GM21526 (cell line): ENCODE results near the gene SLIT3.

Experiments used
- ATAC-seq: cut with Tn5 transposase; IDR thresholded peaks from one replicate; pipeline ENCODE4 v1.9.1; 2021; ENCODE audit warnings: moderate library complexity; ENCODE audit not compliant: unreplicated experiment, low FRiP score

The SLIT3 gene

GRCh38 chr5:169181814-169182213 is 119.1 kb downstream of the SLIT3 start:
- no peak for ATAC-seq

GRCh38 chr5:169178754-169179153 is 122.2 kb downstream of the SLIT3 start:
- no peak for ATAC-seq

GRCh38 chr5:169178274-169178673 is 122.7 kb downstream of the SLIT3 start:
- no peak for ATAC-seq

GRCh38 chr5:169176709-169177694 is 123.9 kb downstream of the SLIT3 start:
- ATAC-seq, result no peak

GRCh38 chr5:169175733-169176132 is 125.2 kb downstream of the SLIT3 start:
- no peak for ATAC-seq

GRCh38 chr5:169174923-169175322 is 126.0 kb downstream of the SLIT3 start:
- ATAC-seq, result no peak

GRCh38 chr5:169173372-169173771 is 127.6 kb downstream of the SLIT3 start:
- ATAC-seq, result no peak

- ATAC-seq, result no peak
Measured at GRCh38 chr5:169171515-169171914, 129.4 kb downstream of the SLIT3 start.

- ATAC-seq, result no peak
Measured at GRCh38 chr5:169169783-169170182, 131.2 kb downstream of the SLIT3 start.

- no peak for ATAC-seq
Measured at GRCh38 chr5:169168280-169168679, 132.7 kb downstream of the SLIT3 start.

- ATAC-seq, result no peak
Measured at GRCh38 chr5:169166078-169166477, 134.9 kb downstream of the SLIT3 start.

GRCh38 chr5:169165052-169165451 is 135.9 kb downstream of the SLIT3 start:
- no peak for ATAC-seq

- ATAC-seq, result no peak
Measured at GRCh38 chr5:169164481-169164925, 136.4 kb downstream of the SLIT3 start.

- ATAC-seq, result no peak
Measured at GRCh38 chr5:169162407-169162806, 138.5 kb downstream of the SLIT3 start.

GRCh38 chr5:169161022-169161680 is 139.8 kb downstream of the SLIT3 start:
- no peak for ATAC-seq

- ATAC-seq, result no peak
Measured at GRCh38 chr5:169160405-169160901, 140.5 kb downstream of the SLIT3 start.

GRCh38 chr5:169158764-169159163 is 142.2 kb downstream of the SLIT3 start:
- ATAC-seq, result no peak

GRCh38 chr5:169157064-169157463 is 143.9 kb downstream of the SLIT3 start:
- ATAC-seq, result no peak

GRCh38 chr5:169154679-169155078 is 146.3 kb downstream of the SLIT3 start:
- no peak for ATAC-seq

GRCh38 chr5:169153405-169153804 is 147.5 kb downstream of the SLIT3 start:
- no peak for ATAC-seq

- no peak for ATAC-seq
Measured at GRCh38 chr5:169152946-169153345, 148.0 kb downstream of the SLIT3 start.
